DMS114 treated with DMSO at 0.1 percent for 48 hours (cell line): ENCODE results near the gene AMER2.
"Not testable (repeated sequence)": the region's sequence is repeated elsewhere in the genome, so short reads cannot be mapped to it uniquely, and the experiment has no call there.

Source experiments
- DNase-seq: peaks from one replicate; lab custom pipeline; 2025; ENCODE audit not compliant: unreplicated experiment; lab: John Stamatoyannopoulos, UW

Gene AMER2

GRCh38 chr13:25181597-25181996, 9.5 kb upstream of the AMER2 start:
- no peak for DNase-seq

GRCh38 chr13:25180775-25181537, 8.9 kb upstream of the AMER2 start:
- DNase-seq, result no peak

GRCh38 chr13:25179832-25180774, 8.0 kb upstream of the AMER2 start:
- no peak for DNase-seq

GRCh38 chr13:25179011-25179410, 6.9 kb upstream of the AMER2 start:
- no peak for DNase-seq

- no peak for DNase-seq
Measured at GRCh38 chr13:25178070-25178469, 6.0 kb upstream of the AMER2 start.

- DNase-seq, result no peak
Measured at GRCh38 chr13:25177636-25178035, 5.5 kb upstream of the AMER2 start.

GRCh38 chr13:25177012-25177411, 4.9 kb upstream of the AMER2 start:
- no peak for DNase-seq

GRCh38 chr13:25175431-25175830, 3.3 kb upstream of the AMER2 start:
- no peak for DNase-seq

GRCh38 chr13:25175026-25175425, 2.9 kb upstream of the AMER2 start:
- no peak for DNase-seq

- no peak for DNase-seq
Measured at GRCh38 chr13:25174304-25174703, 2.2 kb upstream of the AMER2 start.

- no peak for DNase-seq
Measured at GRCh38 chr13:25172303-25172630, 179 bp upstream of the AMER2 start.

GRCh38 chr13:25171170-25171516, 945 bp downstream of the AMER2 start:
- DNase-seq, result no peak

- DNase-seq, result no peak
Measured at GRCh38 chr13:25170554-25171111, 1.5 kb downstream of the AMER2 start.

GRCh38 chr13:25169951-25170553, 2.0 kb downstream of the AMER2 start:
- no peak for DNase-seq

GRCh38 chr13:25169356-25169755, 2.7 kb downstream of the AMER2 start:
- DNase-seq, result no peak

- DNase-seq, result no peak
Measured at GRCh38 chr13:25168790-25169189, 3.3 kb downstream of the AMER2 start.

GRCh38 chr13:25167382-25168174, 4.5 kb downstream of the AMER2 start:
- DNase-seq, result no peak

GRCh38 chr13:25166306-25166705, 5.8 kb downstream of the AMER2 start:
- DNase-seq, result no peak

- DNase-seq, result no peak
Measured at GRCh38 chr13:25165663-25166062, 6.4 kb downstream of the AMER2 start.

GRCh38 chr13:25165163-25165562, 6.9 kb downstream of the AMER2 start:
- not testable (repeated sequence) for DNase-seq

- DNase-seq, result no peak
Measured at GRCh38 chr13:25157681-25158080, 14.4 kb downstream of the AMER2 start.
